ENCODE results near the gene RAB40AL.
"Not testable (repeated sequence)": the region's sequence is repeated elsewhere in the genome, so short reads cannot be mapped to it uniquely, and the experiment has no call there.

Gene RAB40AL, protein sequence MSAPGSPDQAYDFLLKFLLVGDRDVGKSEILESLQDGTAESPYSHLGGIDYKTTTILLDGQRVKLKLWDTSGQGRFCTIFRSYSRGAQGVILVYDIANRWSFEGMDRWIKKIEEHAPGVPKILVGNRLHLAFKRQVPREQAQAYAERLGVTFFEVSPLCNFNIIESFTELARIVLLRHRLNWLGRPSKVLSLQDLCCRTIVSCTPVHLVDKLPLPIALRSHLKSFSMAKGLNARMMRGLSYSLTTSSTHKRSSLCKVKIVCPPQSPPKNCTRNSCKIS

DNA sequence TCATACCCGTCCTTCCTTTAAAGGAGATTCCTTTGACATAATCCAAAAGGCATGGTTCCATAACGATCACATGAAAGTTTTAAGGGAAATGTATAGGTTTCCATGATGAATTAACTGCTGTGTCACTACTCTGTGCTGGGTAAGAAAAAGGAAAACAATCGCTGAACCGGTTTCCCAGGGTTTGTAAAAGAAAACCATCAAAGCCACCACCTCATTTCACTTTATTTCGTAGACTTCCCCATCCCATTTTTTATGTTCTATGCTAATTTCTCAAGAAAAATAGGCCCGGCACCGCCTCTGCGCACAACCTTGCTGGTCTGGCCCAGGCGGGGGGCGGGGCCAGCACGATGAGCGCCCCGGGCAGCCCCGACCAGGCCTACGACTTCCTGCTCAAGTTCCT, at the start of gene RAB40AL:
Gene RAB40AL (plus strand): TSS at position 301 of the 400 bp plus-strand sequence. CDS start 47 bp downstream, at position 348.
- H3K4me1 Mint-ChIP-seq; H3K27ac Mint-ChIP-seq; ATAC-seq; H3K36me3 Mint-ChIP-seq (ENCODE audit: low read depth); H3K27me3 Mint-ChIP-seq; DNase-seq; H3K4me3 Mint-ChIP-seq; H3K9me3 Mint-ChIP-seq: not testable (repeated sequence)

DNA sequence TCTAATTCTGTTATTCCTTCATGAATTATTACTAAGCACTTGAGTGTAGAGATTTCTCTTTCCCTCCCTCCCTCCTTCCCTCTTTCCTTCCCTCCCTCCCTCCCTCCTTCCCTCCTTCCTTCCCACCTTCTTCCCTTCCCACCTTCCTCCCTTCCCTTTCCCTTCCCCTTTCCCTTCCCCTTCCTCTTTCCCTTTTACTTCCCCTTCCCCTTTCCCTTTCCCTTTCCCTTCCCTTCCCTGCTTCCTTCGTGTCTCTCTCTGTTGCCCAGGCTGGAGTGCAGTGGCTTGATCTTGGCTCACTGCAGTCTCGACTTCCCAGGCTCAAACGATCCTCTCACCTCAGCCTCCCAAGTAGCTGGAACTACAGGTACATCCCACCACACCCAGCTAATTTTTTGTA, 49.4 kb upstream of the RAB40AL start:
- ATAC-seq (no peak), DNase-seq (no peak)
- no peaks in the 10 kb centered on the region for H3K9me3 Mint-ChIP-seq
- H3K36me3 Mint-ChIP-seq (ENCODE audit: low read depth) = peaks cover 1% of the 10 kb centered on the region
- H3K27me3 Mint-ChIP-seq = no peaks in the 10 kb centered on the region
- H3K4me3 Mint-ChIP-seq = no peak overlapping the region
- no peak overlapping the region for H3K27ac Mint-ChIP-seq
- H3K4me1 Mint-ChIP-seq = no peaks in the 10 kb centered on the region

DNA sequence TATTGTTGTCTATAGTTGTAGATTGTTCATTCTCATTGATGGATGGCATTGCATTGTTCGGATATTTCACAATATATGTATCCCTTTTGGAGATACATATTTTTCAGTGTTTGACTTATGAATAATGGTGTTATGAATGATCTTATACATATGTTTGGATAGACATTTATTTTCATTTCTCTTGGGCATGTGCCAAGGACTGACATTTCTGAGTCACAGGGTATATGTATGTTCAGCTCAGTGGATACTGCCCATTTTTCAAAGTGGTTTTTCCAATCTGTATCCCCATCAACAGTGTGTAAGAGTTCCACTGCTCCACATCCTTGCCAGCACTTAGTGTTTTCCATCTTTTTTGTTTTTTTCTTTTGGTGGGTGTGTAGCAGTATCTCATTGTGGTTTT, 45.0 kb upstream of the RAB40AL start:
- no peak overlapping the region for H3K27ac Mint-ChIP-seq

DNA sequence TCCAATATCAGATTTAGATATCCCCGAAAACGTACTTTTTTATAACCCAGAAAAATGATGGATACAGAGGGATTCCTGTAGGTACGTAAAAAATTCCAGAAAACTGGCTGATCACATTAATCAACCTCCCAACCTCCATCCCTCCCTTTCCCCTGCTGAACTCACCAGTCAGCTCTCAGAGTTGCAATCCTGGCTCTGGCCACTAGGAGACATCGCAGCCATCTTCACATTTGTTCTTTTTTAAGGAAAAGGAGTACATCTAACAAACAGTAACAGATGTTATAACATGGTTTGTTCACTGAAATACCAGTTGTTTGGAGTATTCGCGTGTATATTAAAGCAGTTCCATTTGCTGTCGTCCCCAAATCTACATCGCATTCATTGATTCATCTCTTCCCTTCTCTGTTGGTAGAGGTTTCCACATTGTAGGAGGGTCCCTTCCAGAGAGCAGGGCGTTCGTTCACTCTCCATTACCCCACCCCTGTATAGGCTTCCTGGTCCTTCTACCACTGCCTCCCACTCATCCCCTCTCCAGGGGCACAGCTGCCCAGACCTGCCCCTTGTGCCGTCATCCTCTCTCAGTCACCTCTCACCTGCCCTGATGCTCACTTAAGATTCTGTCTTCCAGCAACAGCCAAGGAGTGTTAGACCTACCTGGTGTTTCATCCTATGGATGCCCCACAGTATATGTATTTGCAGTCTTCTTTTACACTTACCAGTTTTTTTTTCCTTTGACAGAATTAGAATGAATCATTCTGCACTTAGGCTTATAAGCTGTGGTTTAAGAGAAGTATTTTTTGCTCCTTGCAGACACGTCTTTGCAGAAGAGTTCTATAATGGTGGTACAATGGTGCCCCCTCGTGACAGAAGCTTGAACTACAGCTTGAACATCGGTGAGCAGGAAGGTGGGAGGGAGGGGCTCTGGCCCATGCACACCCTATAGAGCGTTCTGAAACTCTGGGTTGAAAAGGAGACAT, 36.8 kb upstream of the RAB40AL start:
- no peak overlapping the region for H3K4me3 Mint-ChIP-seq
- H3K27me3 Mint-ChIP-seq = no peaks in the 10 kb centered on the region
- H3K9me3 Mint-ChIP-seq = no peaks in the 10 kb centered on the region
- peak; percentile 49 for ATAC-seq
- DNase-seq = peak; percentile 62
- peaks cover 5% of the 10 kb centered on the region for H3K36me3 Mint-ChIP-seq (ENCODE audit: low read depth)
- no peak overlapping the region for H3K27ac Mint-ChIP-seq
- H3K4me1 Mint-ChIP-seq = peaks cover 6% of the 10 kb centered on the region

More for the DNA sequence above, 45.0 kb upstream of the RAB40AL start:
- no peak overlapping the region for H3K4me3 Mint-ChIP-seq
- H3K27me3 Mint-ChIP-seq = no peaks in the 10 kb centered on the region
- no peaks in the 10 kb centered on the region for H3K4me1 Mint-ChIP-seq
- ATAC-seq (no peak), DNase-seq (no peak)
- H3K36me3 Mint-ChIP-seq (ENCODE audit: low read depth) = peaks cover 1% of the 10 kb centered on the region
- H3K9me3 Mint-ChIP-seq = no peaks in the 10 kb centered on the region

DNA sequence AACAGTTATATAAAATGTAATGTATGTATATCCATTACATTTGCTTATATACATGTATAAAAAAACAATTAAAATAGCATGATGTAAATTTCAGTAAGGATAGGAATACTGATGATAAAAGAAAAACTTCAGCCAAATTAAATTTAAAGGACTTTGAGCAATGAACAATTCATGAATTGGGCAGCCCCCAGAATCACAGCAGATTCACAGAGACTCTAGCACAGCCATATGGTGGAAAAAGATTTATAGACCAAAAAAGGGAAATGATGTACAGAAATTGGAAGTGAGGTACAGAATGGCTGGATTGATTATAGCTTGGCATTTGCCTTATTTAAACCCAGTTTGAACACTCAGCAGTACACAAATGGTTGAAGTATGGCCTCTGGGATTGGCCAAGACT, 34.7 kb upstream of the RAB40AL start:
- DNase-seq (no peak), ATAC-seq (no peak)
- H3K36me3 Mint-ChIP-seq (ENCODE audit: low read depth) = peaks cover 11% of the 10 kb centered on the region
- no peak overlapping the region for H3K4me3 Mint-ChIP-seq
- H3K27me3 Mint-ChIP-seq = no peaks in the 10 kb centered on the region
- no peaks in the 10 kb centered on the region for H3K9me3 Mint-ChIP-seq
- no peak overlapping the region for H3K27ac Mint-ChIP-seq
- H3K4me1 Mint-ChIP-seq = peaks cover 6% of the 10 kb centered on the region

DNA sequence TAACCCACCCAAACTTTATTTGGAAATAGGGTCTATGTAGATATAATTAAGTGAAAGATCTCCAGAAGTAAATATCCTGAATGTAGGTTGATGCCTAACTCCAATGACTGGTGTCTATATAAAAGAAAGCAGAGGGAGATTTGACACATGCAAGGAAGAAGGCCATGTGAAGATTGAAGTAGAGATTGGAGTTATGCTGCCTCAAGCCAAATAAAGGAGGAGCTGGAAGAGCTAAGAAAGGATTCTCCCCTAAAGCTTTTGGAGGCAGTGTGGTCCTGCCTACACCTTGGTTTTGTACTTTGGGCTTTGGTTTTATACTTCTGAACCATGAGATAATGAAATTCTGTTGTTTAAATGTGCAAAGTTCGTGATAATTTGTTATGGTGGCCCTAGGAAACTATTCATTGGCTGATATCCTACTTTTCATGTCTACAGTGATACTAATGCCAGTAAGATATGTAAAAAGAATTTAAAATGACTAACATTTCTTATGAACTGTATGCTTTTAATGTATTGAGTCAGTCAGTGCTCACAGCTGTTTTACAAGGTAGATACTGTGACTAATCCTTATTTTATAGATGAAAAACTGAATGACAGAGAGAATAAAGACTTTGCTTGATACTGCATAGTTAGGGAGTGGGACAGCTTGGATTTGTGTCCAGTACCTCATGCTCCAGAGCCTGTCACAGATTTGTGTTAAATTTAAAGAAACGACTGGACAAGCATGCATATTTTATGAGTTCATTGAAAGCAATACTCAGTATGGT, 5.9 kb upstream of the RAB40AL start:
- Mint-ChIP-seq H3K4me1 (no peaks in the 10 kb centered on the region), H3K27me3 (no peaks in the 10 kb centered on the region), H3K4me3 (no peak overlapping the region), H3K36me3 (ENCODE audit: low read depth) (no peaks in the 10 kb centered on the region), H3K27ac (no peak overlapping the region), H3K9me3 (no peaks in the 10 kb centered on the region)
- ATAC-seq (no peak), DNase-seq (no peak)

DNA sequence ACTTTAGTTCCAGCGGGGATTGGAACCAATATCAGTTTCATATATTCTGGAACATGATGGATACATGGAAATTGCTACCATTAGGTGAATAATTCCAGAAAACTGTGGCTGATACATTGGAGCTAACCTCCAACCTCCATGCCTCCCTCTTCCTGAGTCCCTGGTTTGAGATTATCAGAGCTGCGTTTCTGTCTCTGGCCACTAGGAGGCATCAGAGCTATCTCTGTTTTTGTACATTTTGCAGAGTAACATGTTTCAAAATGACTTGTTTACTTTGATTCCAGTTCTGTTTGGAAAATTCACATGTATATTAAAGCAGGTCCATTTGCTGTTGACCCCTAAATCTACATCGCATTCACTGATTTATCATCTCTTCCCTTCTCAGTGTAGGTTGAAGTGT, 2.4 kb upstream of the RAB40AL start:
- Mint-ChIP-seq H3K4me3 (no peak overlapping the region), H3K27ac (no peak overlapping the region), H3K9me3 (no peaks in the 10 kb centered on the region), H3K27me3 (no peaks in the 10 kb centered on the region), H3K4me1 (no peaks in the 10 kb centered on the region), H3K36me3 (ENCODE audit: low read depth) (no peaks in the 10 kb centered on the region)
- DNase-seq (peak; percentile 11), ATAC-seq (no peak)

DNA sequence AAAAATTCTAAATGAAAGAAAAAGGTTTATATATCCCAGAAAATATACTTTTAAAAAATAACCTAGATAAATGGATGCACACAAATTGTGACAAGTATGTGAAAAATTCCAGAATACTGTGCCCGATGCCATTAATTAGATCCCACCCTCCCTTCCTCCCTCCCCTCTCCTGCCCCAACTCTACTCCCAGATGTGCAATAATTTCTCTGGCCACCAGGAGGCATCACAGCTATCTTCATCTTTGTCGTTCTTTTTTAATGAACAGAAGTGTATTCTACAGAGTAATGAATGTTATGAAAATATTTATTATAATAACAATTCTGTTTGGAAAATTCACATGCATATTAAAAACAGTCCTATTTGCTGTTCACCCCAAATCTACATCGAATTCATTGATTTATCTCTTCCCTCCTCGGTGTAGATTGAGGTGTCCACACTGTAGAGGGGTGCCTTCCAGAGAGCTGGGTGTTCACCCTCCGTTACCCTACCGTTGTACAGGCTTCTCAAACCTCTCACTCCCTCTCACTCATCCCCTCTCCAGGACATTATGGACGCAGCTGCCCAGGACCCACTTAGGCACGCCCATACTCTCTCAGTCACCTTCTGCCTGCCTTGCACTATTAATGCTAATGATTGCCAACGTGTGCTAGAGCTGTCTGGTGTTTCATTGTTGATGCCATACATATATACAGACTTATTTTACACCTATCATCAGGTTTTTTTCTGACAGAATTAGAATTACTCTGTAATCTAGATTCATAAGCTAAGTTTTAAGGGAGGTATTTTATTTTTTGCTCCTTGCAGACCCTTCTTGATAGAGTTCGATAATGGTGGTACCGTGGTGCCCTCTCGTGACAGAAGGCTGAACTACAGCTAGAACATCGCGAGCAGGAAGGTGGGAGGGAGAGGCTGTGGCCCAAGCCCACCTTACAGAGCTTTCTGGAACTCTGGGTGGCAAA, 14.1 kb downstream of the RAB40AL start:
- no peaks in the 10 kb centered on the region for H3K36me3 Mint-ChIP-seq (ENCODE audit: low read depth)
- peak overlapping the region; percentile 65 for H3K4me3 Mint-ChIP-seq
- H3K4me1 Mint-ChIP-seq = peaks cover 2% of the 10 kb centered on the region
- no peaks in the 10 kb centered on the region for H3K9me3 Mint-ChIP-seq
- H3K27me3 Mint-ChIP-seq = peaks cover 4% of the 10 kb centered on the region
- DNase-seq = peak; percentile 58
- H3K27ac Mint-ChIP-seq = no peak overlapping the region
- ATAC-seq = peak; percentile 54

DNA sequence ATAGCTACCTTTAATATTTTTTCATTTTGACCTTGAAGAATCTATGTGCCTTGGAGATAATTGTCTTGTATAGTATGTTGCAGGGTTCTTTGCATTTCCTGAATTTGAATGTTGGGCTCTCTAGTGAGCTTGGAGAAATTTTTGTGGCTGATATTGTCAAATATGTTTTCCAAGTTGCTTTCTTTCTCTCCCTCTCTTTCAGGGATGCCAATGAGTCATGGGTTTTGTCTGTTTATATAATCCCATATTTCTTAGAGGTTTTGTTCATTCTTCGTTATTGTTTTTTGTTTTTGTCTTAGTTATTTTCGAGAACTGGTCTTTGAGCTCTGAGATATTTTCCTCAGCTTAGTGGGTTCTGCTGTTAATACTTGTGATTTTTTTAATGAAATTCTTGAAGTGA, 20.7 kb downstream of the RAB40AL start:
- H3K9me3 Mint-ChIP-seq = no peaks in the 10 kb centered on the region
- no peak overlapping the region for H3K27ac Mint-ChIP-seq
- no peaks in the 10 kb centered on the region for H3K4me1 Mint-ChIP-seq
- ATAC-seq = no peak
- DNase-seq = no peak
- H3K4me3 Mint-ChIP-seq = no peak overlapping the region
- peaks cover 4% of the 10 kb centered on the region for H3K27me3 Mint-ChIP-seq
- H3K36me3 Mint-ChIP-seq (ENCODE audit: low read depth) = no peaks in the 10 kb centered on the region

DNA sequence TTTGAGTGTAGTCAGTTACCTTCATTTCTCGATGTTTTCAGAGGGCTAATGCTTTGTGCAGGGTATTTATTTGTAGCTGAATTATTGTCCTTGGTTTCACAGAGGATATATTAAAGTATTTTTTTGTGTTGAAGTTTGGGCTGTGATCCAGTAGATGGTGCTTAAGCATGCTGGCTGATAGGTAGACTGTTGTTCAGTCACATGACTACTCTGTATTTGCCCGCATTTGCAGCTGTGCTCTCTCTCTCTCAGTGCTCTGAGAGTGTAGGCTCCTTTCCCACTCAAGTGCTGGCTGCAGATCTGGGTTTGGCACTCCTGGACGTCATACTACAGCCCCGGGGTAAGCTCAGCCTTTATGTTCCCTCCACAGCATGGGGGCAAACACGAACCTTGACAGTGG, 21.7 kb downstream of the RAB40AL start:
- DNase-seq (no peak), ATAC-seq (no peak)
- Mint-ChIP-seq H3K9me3 (no peaks in the 10 kb centered on the region), H3K4me3 (no peak overlapping the region), H3K36me3 (ENCODE audit: low read depth) (no peaks in the 10 kb centered on the region), H3K27me3 (peaks cover 4% of the 10 kb centered on the region), H3K27ac (no peak overlapping the region), H3K4me1 (no peaks in the 10 kb centered on the region)

DNA sequence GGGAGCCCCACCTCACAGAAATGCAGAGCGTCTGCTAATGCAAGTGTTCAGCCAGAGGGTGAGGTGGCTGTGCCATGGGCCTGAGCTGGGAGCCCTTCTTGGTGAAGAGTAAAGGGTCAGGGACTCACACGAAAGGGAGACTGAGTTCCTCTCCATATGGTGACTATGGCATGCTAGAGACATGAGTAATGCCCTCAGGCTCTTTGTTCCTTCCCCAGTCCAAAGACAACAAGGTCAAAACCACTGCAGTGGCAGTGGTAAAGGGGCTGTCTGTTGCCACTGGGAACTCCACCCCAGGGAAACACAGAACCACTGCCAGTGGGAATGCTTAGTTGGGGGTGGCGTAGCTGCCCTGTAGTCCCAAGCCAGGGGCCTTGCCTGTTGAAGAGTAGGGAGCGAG, 22.4 kb downstream of the RAB40AL start:
- ATAC-seq = no peak
- no peaks in the 10 kb centered on the region for H3K4me1 Mint-ChIP-seq
- H3K36me3 Mint-ChIP-seq (ENCODE audit: low read depth) = no peaks in the 10 kb centered on the region
- H3K4me3 Mint-ChIP-seq = no peak overlapping the region
- H3K27me3 Mint-ChIP-seq = peaks cover 4% of the 10 kb centered on the region
- H3K9me3 Mint-ChIP-seq = no peaks in the 10 kb centered on the region
- H3K27ac Mint-ChIP-seq = no peak overlapping the region
- no peak for DNase-seq

DNA sequence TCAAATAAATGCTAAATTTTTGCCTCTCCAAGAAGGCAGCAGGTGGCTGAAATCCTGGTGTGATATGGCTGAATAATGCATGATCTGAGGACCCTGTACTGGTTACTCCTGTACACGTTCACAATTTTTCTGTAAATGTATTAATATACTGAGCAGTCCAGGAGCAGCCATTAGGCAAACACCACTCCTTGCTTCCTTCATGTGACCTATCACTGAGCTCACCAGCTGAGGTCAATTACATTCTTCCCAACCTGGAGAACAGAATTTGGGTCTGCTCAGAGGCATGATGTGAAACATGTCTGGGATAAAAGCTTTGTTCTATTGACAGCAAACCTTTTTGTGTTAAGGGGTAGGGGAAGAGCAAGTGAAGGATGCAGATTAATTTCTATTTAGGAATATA, 26.9 kb downstream of the RAB40AL start:
- Mint-ChIP-seq H3K27ac (no peak overlapping the region), H3K4me1 (no peaks in the 10 kb centered on the region), H3K27me3 (no peaks in the 10 kb centered on the region), H3K4me3 (no peak overlapping the region), H3K9me3 (no peaks in the 10 kb centered on the region), H3K36me3 (ENCODE audit: low read depth) (no peaks in the 10 kb centered on the region)
- DNase-seq (no peak), ATAC-seq (no peak)

DNA sequence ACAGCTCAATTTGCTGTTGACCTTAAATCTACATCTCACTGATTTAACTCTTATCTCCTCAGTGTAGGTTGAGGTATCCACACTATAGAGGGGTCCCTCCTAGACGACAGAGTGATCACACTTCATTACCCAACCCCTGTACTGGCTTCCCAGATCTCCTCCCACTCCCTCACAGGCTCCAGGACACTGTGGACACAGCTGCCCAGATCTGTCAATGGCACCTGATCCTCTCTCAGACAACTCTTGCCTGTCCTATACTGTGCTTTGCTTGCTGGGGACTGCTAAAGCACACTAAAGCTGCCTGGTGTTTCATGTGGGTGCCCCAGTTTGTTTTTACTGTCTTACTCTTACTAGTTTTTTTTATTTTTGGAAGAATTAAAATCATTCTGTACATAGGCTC, 27.9 kb downstream of the RAB40AL start:
- ATAC-seq (no peak), DNase-seq (no peak)
- H3K27me3 Mint-ChIP-seq = no peaks in the 10 kb centered on the region
- H3K4me1 Mint-ChIP-seq = no peaks in the 10 kb centered on the region
- H3K36me3 Mint-ChIP-seq (ENCODE audit: low read depth) = no peaks in the 10 kb centered on the region
- no peak overlapping the region for H3K27ac Mint-ChIP-seq
- H3K4me3 Mint-ChIP-seq = no peak overlapping the region
- H3K9me3 Mint-ChIP-seq = no peaks in the 10 kb centered on the region

DNA sequence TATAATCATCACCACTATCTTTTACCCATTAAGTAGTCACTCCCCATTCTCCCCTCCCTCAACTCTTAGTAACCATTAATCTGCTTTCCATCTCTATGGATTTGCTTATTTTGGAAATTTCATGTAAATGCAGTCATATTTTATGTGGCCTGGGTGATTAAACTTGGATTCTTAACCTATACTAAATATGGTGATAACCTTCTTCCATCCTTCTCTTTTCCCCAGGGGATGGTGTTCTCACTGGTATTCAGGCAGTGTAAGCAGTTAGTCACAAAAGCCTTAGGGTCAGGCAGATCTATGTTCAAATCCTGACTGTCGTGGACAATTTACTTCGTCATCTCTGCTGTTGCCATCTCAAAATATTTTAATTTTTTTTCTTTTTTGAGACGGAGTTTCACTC, 29.6 kb downstream of the RAB40AL start:
- Mint-ChIP-seq H3K9me3 (peaks cover 8% of the 10 kb centered on the region), H3K36me3 (ENCODE audit: low read depth) (no peaks in the 10 kb centered on the region), H3K27me3 (no peaks in the 10 kb centered on the region), H3K27ac (no peak overlapping the region), H3K4me1 (no peaks in the 10 kb centered on the region), H3K4me3 (no peak overlapping the region)
- DNase-seq (no peak), ATAC-seq (no peak)

All from activated naive CD8-positive, alpha-beta T cell treated with anti-CD3 and anti-CD28 coated beads, Interleukin-2, amount 50 U/mL, for 24 hours (primary cell).